Lung (tissue), 12 donors: Measurements from ENCODE around the gene RNF17. TPM values are rescaled to one million over a fixed set of nuclear protein-coding genes. Genes with fewer than 3 reads are reported as not detected.

Source experiments
- ATAC-seq: fragments of 200-7000 bp; cut with Tn5 transposase; one replicate; pipeline ENCODE4 v1.9.1; 2020; ENCODE audit warnings: moderate number of reproducible peaks; ENCODE audit not compliant: insufficient read depth, low FRiP score
- DNase-seq, 3 donors: peaks; one replicate each; pipeline ENCODE4 v3.0.0-alpha.2; 2013 to 2017
- H3K27ac ChIP-seq, 2 donors: one replicate each; pipeline ENCODE4 v1.5.1; 2013; ENCODE audit warnings: mild to moderate bottlenecking in 2 of 2, moderate library complexity in 2 of 2, control low read depth in 1 of 2, inconsistent platforms in 1 of 2, low read depth in 1 of 2, low read length in 1 of 2
- H3K27me3 ChIP-seq, 3 donors: one replicate each; pipeline ENCODE4 v1.5.1; 2013; ENCODE audit warnings: low read length in 2 of 3; ENCODE audit not compliant: control insufficient read depth in 3 of 3, insufficient read depth in 3 of 3
- H3K36me3 ChIP-seq, 4 donors: one replicate each; pipeline ENCODE4 v1.5.1; 2013; ENCODE audit warnings: low read length in 4 of 4, mild to moderate bottlenecking in 1 of 4, moderate library complexity in 1 of 4; ENCODE audit not compliant: control insufficient read depth in 4 of 4, insufficient read depth in 4 of 4
- H3K4me1 ChIP-seq, 5 donors: one replicate each; pipeline ENCODE4 v1.5.1; 2013; ENCODE audit warnings: low read length in 5 of 5, mild to moderate bottlenecking in 2 of 5, moderate library complexity in 1 of 5; ENCODE audit not compliant: control insufficient read depth in 5 of 5, insufficient read depth in 5 of 5
- H3K4me3 ChIP-seq: one replicate; pipeline ENCODE4 v1.5.1; 2013; ENCODE audit warnings: mild to moderate bottlenecking, control low read depth, moderate library complexity
- H3K9ac ChIP-seq, 2 donors: one replicate each; pipeline ENCODE4 v1.5.1; 2013; ENCODE audit warnings: low read length in 2 of 2, control low read depth in 1 of 2; ENCODE audit not compliant: insufficient read depth in 1 of 2
- H3K9me3 ChIP-seq, 4 donors: one replicate each; pipeline ENCODE4 v1.5.1; 2013; ENCODE audit warnings: low read length in 3 of 4, mild to moderate bottlenecking in 1 of 4, moderate library complexity in 1 of 4; ENCODE audit not compliant: control insufficient read depth in 4 of 4, insufficient read depth in 3 of 4
- CTCF ChIP-seq: IDR thresholded peaks from 2 replicates; pipeline ENCODE4 v1.5.1; 2012; ENCODE audit warnings: mild to moderate bottlenecking; ENCODE audit errors: control extremely low read depth, extremely low read depth
- WGBS, 2 donors: extraction: QIAGEN DNeasy Blood & Tissue Kit; methylation state at CpG; one replicate each; pipeline ENCODE4 v1.1.7; 2013; 5-methylcytosine and 5-hydroxymethylcytosine counted together
- polyA plus RNA-seq, 2 donors: library from polyadenylated mRNA; stranded (reverse); fragments of 200-250 nt; gene quantifications; one replicate each; pipeline ENCODE4 v1.2.1, GENCODE V29; 2013
- total RNA-seq, 2 donors: library from RNA; depleted of rRNA in 1 of 2; stranded (reverse); fragments of >200 nt in 1 of 2; gene quantifications; one replicate each; pipeline ENCODE4 v1.2.1, GENCODE V29; 2014 to 2021
- donor health status: control.
- donor health status: control.
- donor health status: Bipolar disorder and iron deficiency.
- donor health status: healthy.
- donor health status: DM: yes; HTN: yes; CAD: no.

The RNF17 gene
- total and polyA plus RNA-seq, 4 donors, result 0.07 to 0.09 TPM; not detected in 2

GRCh38 chr13:24723206-24723605 is 40.8 kb upstream of the RNF17 start:
- DNase-seq (no peak), ATAC-seq (no peak)
- no peak for TF ChIP-seq CTCF
- 81 to 89% methylated on average over 12 of the region's 12 CpGs for WGBS, 2 donors
- no peaks in the 10 kb centered on the region for H3K27me3 ChIP-seq
- no peaks in the 10 kb centered on the region for H3K9me3 ChIP-seq
- no peak overlapping the region for H3K27ac ChIP-seq
- H3K9ac ChIP-seq, result no peak overlapping the region
- H3K4me3 ChIP-seq, result no peak overlapping the region
- no peaks in the 10 kb centered on the region for H3K4me1 ChIP-seq
- H3K36me3 ChIP-seq, result no peaks in the 10 kb centered on the region

- TF ChIP-seq CTCF, result no peak
- 23 to 42% methylated on average over 2 of the region's 2 CpGs for WGBS, 2 donors
- no peak for ATAC-seq
These were observed 39.3 kb upstream of the RNF17 start for GRCh38 chr13:24724714-24725113.

GRCh38 chr13:24725379-24725778 is 38.6 kb upstream of the RNF17 start:
- 83 to 84% methylated on average over 5 of the region's 5 CpGs for WGBS, 2 donors

More at GRCh38 chr13:24724714-24725113, 39.3 kb upstream of the RNF17 start:
- Histone ChIP-seq H3K36me3 (no peaks in the 10 kb centered on the region), H3K27ac (no peak overlapping the region), H3K9me3 (no peaks in the 10 kb centered on the region), H3K27me3 (no peaks in the 10 kb centered on the region), H3K4me3 (no peak overlapping the region), H3K4me1 (no peaks in the 10 kb centered on the region), H3K9ac (no peak overlapping the region)
- DNase-seq, result no peak

More at GRCh38 chr13:24725379-24725778, 38.6 kb upstream of the RNF17 start:
- Histone ChIP-seq H3K9ac (no peak overlapping the region), H3K27me3 (no peaks in the 10 kb centered on the region), H3K9me3 (no peaks in the 10 kb centered on the region), H3K4me3 (no peak overlapping the region), H3K36me3 (no peaks in the 10 kb centered on the region), H3K4me1 (no peaks in the 10 kb centered on the region), H3K27ac (no peak overlapping the region)
- ATAC-seq (no peak), DNase-seq (no peak)
- TF ChIP-seq CTCF, result no peak
